Loucy (cell line): ENCODE data around the gene TBC1D2.

Experiments
- EZH2phosphoT487 ChIP-seq: fragments of 200-600 bp; IDR thresholded peaks from 2 replicates; pipeline ENCODE4 v1.6.1; 2018; ENCODE audit warnings: antibody characterized with exemption, mild to moderate bottlenecking, moderate library complexity, borderline replicate concordance
- TF ChIP-seq, protein P1 (sequence below): fragments of 200-600 bp; sonication (generic); conservative IDR thresholded peaks from 2 replicates; pipeline ENCODE4 v1.5.1; 2014; ENCODE audit warnings: mild to moderate bottlenecking, antibody characterized with exemption, low read length

DNA sequence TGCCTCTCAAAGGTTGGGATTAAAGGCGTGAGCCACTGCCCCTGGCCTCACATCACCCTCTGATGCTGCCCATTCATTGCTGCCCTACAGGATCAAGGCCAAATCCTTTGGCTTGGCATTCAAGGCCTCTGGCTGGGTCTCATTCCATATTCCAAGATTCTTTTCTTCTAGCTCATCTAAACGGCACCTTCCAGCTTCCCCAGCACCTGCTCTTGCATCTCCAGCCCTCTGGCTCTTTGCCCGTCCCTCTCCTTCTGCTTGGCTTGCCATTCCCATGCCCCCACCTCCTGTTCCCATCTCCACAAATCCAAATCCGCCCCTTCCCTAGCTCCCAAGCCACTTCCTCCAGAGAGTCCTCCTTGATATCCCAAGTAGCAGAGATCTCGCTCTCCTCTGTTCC lies 96.1 kb downstream of the TBC1D2 start:
- TF ChIP-seq, protein P1, sequence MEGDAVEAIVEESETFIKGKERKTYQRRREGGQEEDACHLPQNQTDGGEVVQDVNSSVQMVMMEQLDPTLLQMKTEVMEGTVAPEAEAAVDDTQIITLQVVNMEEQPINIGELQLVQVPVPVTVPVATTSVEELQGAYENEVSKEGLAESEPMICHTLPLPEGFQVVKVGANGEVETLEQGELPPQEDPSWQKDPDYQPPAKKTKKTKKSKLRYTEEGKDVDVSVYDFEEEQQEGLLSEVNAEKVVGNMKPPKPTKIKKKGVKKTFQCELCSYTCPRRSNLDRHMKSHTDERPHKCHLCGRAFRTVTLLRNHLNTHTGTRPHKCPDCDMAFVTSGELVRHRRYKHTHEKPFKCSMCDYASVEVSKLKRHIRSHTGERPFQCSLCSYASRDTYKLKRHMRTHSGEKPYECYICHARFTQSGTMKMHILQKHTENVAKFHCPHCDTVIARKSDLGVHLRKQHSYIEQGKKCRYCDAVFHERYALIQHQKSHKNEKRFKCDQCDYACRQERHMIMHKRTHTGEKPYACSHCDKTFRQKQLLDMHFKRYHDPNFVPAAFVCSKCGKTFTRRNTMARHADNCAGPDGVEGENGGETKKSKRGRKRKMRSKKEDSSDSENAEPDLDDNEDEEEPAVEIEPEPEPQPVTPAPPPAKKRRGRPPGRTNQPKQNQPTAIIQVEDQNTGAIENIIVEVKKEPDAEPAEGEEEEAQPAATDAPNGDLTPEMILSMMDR, result no peak
- TF ChIP-seq EZH2phosphoT487, result no peak
